NCI-H1694 (cell line): ENCODE data around the gene UBR7.

ENCODE experiments used
- DNase-seq: peaks from one replicate; lab custom pipeline; 2025; lab: John Stamatoyannopoulos, UW

Gene UBR7

DNA sequence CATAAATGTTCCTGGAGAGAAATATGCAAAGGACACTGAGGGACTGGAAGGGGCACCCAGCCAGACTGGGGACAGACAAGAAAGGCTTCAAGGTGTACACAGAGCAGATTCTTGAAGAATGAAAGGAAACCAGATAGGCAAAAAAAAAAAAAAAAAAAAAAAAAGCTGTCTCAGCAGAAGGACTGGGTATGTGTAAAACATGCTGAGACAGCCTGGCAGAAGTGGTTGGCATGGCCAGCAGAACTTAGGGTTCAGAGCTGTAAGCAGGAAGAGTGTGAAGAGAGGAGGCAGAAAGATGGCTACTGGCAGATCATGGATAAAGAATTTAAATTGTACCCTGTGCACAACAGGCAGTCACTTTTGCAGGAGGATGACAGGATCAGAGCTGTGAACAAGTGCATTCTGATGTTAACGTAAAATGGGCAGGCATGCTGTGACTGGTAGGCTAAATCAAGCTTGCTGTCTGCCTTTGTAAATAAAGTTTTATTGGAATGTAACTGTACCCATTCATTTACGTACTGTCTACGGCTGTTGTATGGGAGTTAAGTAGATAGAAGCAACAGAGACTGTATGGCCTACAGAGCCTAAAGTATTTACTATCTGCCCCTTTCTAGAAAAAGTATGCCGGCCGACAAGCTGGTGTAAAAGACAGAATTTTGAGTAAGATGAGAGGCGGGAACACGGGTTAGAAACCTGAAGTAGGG is 42.2 kb downstream of the UBR7 start:
- no peak for DNase-seq

- DNase-seq, result no peak
Observed at GRCh38 chr14:93262446-93262845, 55.4 kb downstream of the UBR7 start.

GRCh38 chr14:93263416-93263815 is 56.4 kb downstream of the UBR7 start:
- no peak for DNase-seq

- DNase-seq, result no peak
Observed at GRCh38 chr14:93266127-93266526, 59.1 kb downstream of the UBR7 start.

- DNase-seq, result no peak
Observed at GRCh38 chr14:93267149-93267711, 60.2 kb downstream of the UBR7 start.

- no peak for DNase-seq
Observed at GRCh38 chr14:93268406-93268805, 61.4 kb downstream of the UBR7 start.

DNA sequence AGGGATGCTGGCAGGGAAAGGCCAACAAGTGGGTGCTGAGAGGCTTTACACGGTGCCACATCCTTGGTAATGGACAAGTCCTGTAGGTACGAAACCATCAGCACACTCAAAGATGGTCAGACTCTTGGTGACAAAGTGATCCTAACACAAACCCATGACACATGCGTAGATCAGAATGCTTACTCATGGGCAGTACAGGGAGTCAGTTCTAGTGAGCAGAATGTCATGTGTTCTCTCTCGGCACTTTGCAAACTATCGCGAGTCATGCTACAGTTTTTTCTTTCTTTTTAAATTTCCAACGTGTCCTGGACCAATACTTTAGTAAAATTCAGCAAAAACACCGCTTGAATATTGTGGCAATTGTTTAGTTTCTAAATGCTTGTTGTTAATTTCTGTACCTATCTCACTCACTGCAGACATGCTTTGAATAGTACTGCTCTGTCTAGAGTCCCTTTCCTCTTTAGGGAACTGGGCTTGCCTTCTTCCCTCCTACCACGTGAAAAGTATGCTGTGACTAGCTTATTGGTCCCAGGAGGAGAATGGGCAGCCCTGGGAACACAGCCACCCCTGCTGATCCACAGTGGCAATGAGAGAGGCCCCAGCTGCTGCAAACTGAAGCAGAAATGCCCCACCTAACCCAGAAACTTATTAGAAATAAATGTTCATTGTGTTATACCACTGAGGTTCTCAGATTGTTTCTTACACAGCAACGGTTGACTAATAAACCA is 62.4 kb downstream of the UBR7 start:
- DNase-seq, result no peak

DNA sequence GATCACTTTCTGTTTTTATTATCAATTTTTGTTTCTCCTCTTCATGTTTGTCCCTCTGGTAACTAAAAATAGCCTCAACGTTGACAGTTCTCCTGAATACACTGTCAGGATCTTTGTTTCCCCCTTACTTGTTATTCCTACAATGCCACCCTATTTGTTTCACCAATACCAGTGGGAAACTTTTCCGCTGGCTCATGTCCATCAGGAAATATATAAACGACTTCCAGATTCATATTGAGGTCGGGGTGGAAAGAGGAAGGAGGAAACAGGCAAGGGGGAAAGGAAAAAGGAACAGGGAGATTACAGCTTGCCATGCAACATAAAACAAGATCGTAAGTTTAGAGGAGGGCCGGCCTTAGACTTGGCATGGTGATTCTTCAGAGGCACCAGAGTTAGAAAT is 64.1 kb downstream of the UBR7 start:
- no peak for DNase-seq

DNA sequence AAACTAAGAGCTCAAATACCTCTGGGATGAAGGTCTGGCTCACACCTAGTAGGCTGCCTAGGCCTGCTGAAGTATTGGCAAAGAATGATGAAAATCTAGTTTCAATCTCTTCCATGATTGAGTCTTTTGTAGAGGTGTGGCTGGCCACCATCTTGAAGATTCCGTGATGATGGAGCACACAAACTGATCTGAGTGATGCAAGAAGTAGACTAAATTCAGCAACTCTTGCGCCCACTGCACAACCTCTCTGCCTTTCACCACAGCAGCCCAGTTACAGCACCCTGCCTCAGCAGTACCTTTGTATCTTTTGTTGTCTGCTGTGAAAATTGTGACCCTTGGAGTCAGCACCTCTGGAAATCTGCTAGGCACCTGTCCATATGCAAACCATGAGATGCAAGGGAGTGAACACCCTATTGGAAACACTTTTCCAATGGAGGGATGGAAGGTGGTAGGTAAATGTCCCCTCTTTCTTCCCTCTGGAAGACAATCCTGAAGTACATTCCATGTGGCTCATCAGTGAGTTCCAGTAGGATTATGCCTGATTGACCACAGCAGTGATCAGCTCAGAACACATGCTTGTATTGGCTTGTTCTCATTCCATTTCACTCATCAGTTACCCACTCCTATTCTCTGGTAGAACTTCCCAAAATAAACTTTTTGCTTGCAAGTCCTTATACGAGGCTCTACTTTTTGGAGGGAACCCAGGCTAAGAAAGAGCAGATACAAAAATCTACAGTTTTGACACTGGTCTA is 67.2 kb downstream of the UBR7 start:
- no peak for DNase-seq

- no peak for DNase-seq
Observed at GRCh38 chr14:93276031-93276716, 69.1 kb downstream of the UBR7 start.
